Measurements from ENCODE around the gene KRT13.

Gene KRT13

GRCh38 chr17:41494524-41494923 lies 10.9 kb downstream of the KRT13 start:
- H3K9ac ChIP-seq (ENCODE audit: low read length), result no peak overlapping the region
- no peak overlapping the region for H3K4me3 ChIP-seq (ENCODE audit: insufficient read depth, low read length, poor library complexity, severe bottlenecking)
- no peaks in the 10 kb centered on the region for H3F3A ChIP-seq (ENCODE audit: insufficient read depth)
- H3K9me2 ChIP-seq (replicated peaks; ENCODE audit: insufficient read depth, low read length), result no peaks in the 10 kb centered on the region
- no peak overlapping the region for H2AFZ ChIP-seq (ENCODE audit: low read depth, low read length, severe bottlenecking)
- no peaks in the 10 kb centered on the region for H4K20me1 ChIP-seq (ENCODE audit: low read depth, low read length)
- H3K79me2 ChIP-seq (ENCODE audit: insufficient read depth, low read length), result no peaks in the 10 kb centered on the region
- no peaks in the 10 kb centered on the region for H3K27me3 ChIP-seq (ENCODE audit: low read length)
- no peak for TF ChIP-seq EZH2phosphoT487 (conservative IDR thresholded peaks at IDR 0.05; ENCODE audit: low read length)
- no peak for TF ChIP-seq CTCF (IDR thresholded peaks at IDR 0.05; ENCODE audit: insufficient read depth, low read length, poor library complexity, severe bottlenecking)
- no peak overlapping the region for H3K4me2 ChIP-seq (ENCODE audit: low read depth, low read length, poor library complexity, severe bottlenecking)
- no peaks in the 10 kb centered on the region for H3K36me3 ChIP-seq (ENCODE audit: low read length)
- no peak overlapping the region for H3K27ac ChIP-seq (ENCODE audit: low read depth, low read length)
- no peaks in the 10 kb centered on the region for H3K9me3 ChIP-seq (ENCODE audit: insufficient read depth, low read length)

DNA sequence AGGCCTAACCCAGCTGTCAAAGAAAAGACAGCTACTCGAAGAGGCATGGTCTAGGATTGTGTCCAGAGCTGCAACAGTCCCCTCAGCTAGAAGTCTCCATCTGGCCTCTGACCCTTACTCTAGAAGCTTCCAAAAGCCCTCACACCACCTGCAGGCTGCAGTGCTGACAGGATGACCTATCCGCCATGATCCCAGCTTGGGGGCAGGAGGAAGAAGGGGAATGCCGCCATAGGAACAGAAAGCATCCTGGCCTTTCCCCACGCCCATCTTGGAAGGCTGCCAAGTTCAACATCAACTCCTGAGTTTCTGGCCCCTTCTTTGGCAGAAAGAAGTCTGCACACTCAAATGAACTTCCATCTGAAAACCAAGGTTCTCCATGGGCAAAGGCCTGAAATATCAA lies 12.6 kb downstream of the KRT13 start:
- Histone ChIP-seq H4K20me1 (ENCODE audit: low read depth, low read length) (no peaks in the 10 kb centered on the region), H3K27me3 (ENCODE audit: low read length) (no peaks in the 10 kb centered on the region), H3K36me3 (ENCODE audit: low read length) (no peaks in the 10 kb centered on the region), H3K9ac (ENCODE audit: low read length) (no peak overlapping the region), H3K4me2 (ENCODE audit: low read depth, low read length, poor library complexity, severe bottlenecking) (no peak overlapping the region), H3K79me2 (ENCODE audit: insufficient read depth, low read length) (no peaks in the 10 kb centered on the region), H3K4me3 (ENCODE audit: insufficient read depth, low read length, poor library complexity, severe bottlenecking) (no peak overlapping the region), H3K9me2 (replicated peaks; ENCODE audit: insufficient read depth, low read length) (no peaks in the 10 kb centered on the region), H3K27ac (ENCODE audit: low read depth, low read length) (no peak overlapping the region), H2AFZ (ENCODE audit: low read depth, low read length, severe bottlenecking) (no peak overlapping the region), H3K9me3 (ENCODE audit: insufficient read depth, low read length) (no peaks in the 10 kb centered on the region), H3F3A (ENCODE audit: insufficient read depth) (no peaks in the 10 kb centered on the region)
- no peak for TF ChIP-seq EZH2phosphoT487 (conservative IDR thresholded peaks at IDR 0.05; ENCODE audit: low read length)
- no peak for TF ChIP-seq CTCF (IDR thresholded peaks at IDR 0.05; ENCODE audit: insufficient read depth, low read length, poor library complexity, severe bottlenecking)

GRCh38 chr17:41492351-41492750 lies 13.1 kb downstream of the KRT13 start:
- no peaks in the 10 kb centered on the region for H3K79me2 ChIP-seq (ENCODE audit: insufficient read depth, low read length)
- no peaks in the 10 kb centered on the region for H3K9me3 ChIP-seq (ENCODE audit: insufficient read depth, low read length)
- H3K4me2 ChIP-seq (ENCODE audit: low read depth, low read length, poor library complexity, severe bottlenecking), result no peak overlapping the region
- H3K9me2 ChIP-seq (replicated peaks; ENCODE audit: insufficient read depth, low read length), result no peaks in the 10 kb centered on the region
- no peaks in the 10 kb centered on the region for H4K20me1 ChIP-seq (ENCODE audit: low read depth, low read length)
- TF ChIP-seq EZH2phosphoT487 (conservative IDR thresholded peaks at IDR 0.05; ENCODE audit: low read length) (no peak), CTCF (IDR thresholded peaks at IDR 0.05; ENCODE audit: insufficient read depth, low read length, poor library complexity, severe bottlenecking) (no peak)
- H3K27me3 ChIP-seq (ENCODE audit: low read length), result no peaks in the 10 kb centered on the region
- no peak overlapping the region for H3K9ac ChIP-seq (ENCODE audit: low read length)
- no peak overlapping the region for H3K27ac ChIP-seq (ENCODE audit: low read depth, low read length)
- H3F3A ChIP-seq (ENCODE audit: insufficient read depth), result no peaks in the 10 kb centered on the region
- H2AFZ ChIP-seq (ENCODE audit: low read depth, low read length, severe bottlenecking), result no peak overlapping the region
- H3K4me3 ChIP-seq (ENCODE audit: insufficient read depth, low read length, poor library complexity, severe bottlenecking), result no peak overlapping the region
- H3K36me3 ChIP-seq (ENCODE audit: low read length), result no peaks in the 10 kb centered on the region

DNA sequence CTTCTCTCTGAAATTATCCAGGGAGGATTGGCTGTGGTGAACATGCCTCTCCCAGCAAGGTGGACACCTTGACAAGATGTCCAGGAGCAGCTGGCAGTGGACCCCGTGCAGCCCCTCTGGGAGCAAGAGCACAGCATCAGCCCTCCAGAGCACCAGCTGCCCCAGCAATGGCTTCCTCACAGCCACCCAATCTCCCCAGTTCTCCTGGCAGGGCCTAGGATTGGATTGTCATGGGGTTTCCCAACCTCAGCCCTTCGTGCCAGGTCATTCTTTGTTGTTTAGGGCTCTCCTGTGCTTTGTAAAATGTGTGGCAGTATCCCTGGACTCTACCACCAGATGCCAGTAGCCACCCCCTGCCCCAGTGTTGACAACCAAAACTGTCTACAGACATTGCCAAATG lies 13.9 kb downstream of the KRT13 start:
- no peaks in the 10 kb centered on the region for H3K79me2 ChIP-seq (ENCODE audit: insufficient read depth, low read length)
- no peaks in the 10 kb centered on the region for H3K36me3 ChIP-seq (ENCODE audit: low read length)
- H3K9me2 ChIP-seq (replicated peaks; ENCODE audit: insufficient read depth, low read length), result no peaks in the 10 kb centered on the region
- H3K27ac ChIP-seq (ENCODE audit: low read depth, low read length), result no peak overlapping the region
- no peaks in the 10 kb centered on the region for H3K9me3 ChIP-seq (ENCODE audit: insufficient read depth, low read length)
- H3K27me3 ChIP-seq (ENCODE audit: low read length), result no peaks in the 10 kb centered on the region
- H4K20me1 ChIP-seq (ENCODE audit: low read depth, low read length), result no peaks in the 10 kb centered on the region
- no peak overlapping the region for H2AFZ ChIP-seq (ENCODE audit: low read depth, low read length, severe bottlenecking)
- no peak overlapping the region for H3K9ac ChIP-seq (ENCODE audit: low read length)
- H3K4me3 ChIP-seq (ENCODE audit: insufficient read depth, low read length, poor library complexity, severe bottlenecking), result no peak overlapping the region
- H3F3A ChIP-seq (ENCODE audit: insufficient read depth), result no peaks in the 10 kb centered on the region
- H3K4me2 ChIP-seq (ENCODE audit: low read depth, low read length, poor library complexity, severe bottlenecking), result no peak overlapping the region
- TF ChIP-seq EZH2phosphoT487 (conservative IDR thresholded peaks at IDR 0.05; ENCODE audit: low read length), result no peak
- no peak for TF ChIP-seq CTCF (IDR thresholded peaks at IDR 0.05; ENCODE audit: insufficient read depth, low read length, poor library complexity, severe bottlenecking)
